HG02884 (cell line): ENCODE measurements around the gene SRCAP.

Source experiments
- ATAC-seq: cut with Tn5 transposase; IDR thresholded peaks from one replicate; pipeline ENCODE4 v1.9.1; 2021; ENCODE audit warnings: mild to moderate bottlenecking, moderate library complexity; ENCODE audit not compliant: unreplicated experiment

Gene SRCAP

DNA sequence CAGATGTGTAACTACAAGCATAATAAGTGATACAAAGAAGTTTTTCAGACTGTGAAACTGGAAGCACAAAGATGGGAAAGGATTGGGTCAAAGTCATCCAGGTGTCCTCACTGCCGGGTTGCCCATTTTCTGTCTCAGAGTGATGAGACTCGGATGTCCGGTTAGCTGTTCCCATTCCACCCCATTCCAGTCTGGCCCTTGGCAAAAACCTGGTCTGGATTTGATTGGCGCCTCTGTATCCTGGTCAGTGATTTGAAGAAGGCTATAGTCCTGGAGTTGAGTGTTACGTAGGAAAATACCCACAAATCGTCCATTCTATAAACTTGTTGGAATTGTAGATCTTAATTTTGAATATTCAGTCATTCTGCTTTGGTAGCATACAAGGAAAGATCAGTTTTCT, 29.4 kb downstream of the SRCAP start:
- ATAC-seq, result no peak

DNA sequence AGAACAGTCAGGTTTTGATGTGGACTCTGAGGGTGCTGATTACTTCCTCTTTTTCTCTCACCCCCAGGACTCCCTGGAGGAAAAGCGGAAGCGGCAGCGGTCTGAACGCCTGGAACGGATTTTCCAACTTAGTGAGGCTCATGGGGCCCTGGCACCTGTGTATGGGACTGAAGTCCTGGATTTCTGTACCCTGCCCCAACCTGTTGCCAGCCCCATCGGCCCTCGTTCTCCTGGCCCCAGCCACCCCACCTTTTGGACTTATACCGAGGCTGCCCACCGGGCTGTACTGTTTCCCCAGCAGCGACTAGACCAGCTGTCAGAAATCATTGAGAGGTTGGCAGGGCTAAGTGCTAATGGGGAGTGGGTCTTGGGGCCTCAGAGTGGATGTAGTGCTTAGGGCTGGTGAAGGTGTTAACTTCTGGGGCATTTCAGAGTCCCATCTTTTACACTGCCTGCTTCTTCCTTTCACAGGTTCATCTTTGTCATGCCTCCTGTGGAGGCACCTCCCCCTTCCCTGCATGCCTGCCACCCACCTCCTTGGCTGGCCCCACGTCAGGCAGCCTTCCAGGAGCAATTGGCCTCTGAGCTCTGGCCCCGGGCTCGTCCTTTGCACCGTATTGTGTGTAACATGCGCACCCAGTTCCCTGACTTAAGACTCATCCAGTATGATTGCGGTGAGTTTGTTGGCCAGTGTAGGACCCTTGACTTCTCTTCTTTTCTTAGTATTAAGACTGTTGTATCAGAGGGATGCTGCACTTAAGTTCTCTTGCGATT, 30.1 kb downstream of the SRCAP start:
- no peak for ATAC-seq

DNA sequence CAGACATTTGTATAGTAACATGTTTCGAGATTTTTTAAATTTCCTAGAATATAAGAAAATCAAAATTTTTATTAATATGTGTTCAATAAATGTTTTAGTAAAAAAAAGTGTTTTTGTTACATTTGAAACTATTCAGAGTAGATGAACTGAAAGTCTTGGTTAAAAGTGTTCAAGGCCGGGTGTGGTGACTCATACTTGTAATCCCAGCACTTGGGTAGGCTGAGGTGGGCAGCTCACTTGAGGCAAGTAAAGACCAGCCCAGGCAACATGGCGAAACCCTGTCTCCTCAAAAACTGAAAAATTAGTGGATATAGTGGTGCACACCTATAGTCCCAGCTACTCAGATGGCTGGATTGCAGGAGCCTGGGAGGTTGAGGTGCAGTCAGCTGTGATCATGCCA, 32.4 kb downstream of the SRCAP start:
- ATAC-seq, result no peak

DNA sequence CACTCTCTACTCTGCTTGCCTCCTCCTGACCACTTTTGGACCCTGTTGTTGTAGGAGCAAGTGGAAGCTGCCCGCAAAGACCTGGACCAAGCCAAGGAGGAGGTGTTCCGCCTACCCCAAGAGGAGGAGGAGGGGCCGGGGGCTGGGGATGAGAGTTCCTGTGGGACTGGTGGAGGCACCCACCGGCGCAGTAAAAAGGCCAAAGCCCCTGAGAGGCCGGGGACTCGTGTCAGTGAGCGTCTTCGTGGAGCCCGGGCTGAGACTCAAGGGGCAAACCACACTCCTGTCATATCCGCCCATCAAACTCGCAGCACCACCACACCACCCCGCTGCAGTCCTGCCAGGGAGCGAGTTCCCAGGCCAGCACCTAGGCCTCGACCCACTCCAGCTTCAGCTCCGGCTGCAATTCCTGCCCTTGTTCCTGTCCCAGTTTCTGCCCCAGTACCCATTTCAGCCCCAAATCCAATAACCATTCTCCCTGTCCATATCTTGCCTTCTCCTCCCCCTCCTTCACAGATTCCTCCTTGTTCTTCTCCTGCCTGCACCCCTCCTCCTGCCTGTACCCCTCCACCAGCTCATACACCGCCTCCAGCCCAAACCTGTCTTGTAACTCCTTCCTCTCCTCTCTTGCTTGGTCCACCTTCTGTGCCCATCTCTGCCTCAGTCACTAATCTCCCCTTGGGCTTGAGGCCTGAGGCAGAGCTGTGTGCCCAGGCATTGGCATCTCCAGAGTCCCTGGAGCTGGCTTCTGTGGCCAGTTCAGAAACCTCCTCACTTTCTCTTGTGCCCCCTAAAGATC, 38.2 kb downstream of the SRCAP start:
- ATAC-seq, result no peak

- no peak for ATAC-seq
These were observed 39.0 kb downstream of the SRCAP start for GRCh38 chr16:30737794-30738648.

GRCh38 chr16:30738984-30739951, 40.3 kb downstream of the SRCAP start:
- ATAC-seq, result no peak

DNA sequence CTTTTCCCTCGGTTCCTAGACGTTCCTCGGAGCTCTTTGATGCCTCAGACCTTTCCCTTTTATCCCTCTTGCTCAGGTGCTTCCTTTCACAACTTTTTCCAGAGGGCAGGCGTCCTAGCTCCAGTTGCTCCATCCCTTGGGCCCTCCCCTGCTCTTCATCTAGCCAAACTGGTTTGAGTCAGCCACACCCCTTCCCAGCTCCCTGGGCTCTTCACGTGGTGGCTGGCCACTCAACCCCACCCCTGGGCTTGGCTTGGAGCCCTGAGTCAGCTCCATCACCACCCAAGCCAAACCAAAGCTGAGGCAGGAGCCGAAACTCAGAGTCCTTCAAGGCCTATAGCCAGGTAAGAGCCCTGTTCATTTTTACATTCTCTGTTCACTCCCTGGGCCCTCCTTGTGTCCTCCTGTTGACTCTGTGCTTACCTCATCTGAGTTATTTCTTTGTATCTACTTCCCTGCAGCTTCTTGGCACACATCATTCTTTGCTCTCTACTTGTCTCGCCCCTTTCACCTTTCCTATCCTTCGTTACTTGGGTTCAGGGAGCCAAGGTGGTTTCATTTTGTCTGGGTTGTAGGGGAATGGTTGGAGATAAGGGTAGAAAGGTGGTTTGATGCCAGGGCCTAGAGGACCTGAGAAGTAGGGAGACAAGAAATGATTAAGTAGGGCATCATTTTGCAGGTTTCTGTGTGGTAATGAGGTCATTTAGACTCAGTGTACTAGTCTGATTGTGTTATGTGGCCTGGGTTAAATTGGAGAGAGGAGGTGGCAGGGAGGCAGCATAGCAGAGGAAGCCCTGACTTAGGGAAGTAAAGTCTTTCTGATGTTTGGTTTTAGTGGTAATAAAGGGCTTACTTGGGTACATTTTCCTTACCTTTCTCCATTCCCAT, 41.6 kb downstream of the SRCAP start:
- ATAC-seq, result no peak

DNA sequence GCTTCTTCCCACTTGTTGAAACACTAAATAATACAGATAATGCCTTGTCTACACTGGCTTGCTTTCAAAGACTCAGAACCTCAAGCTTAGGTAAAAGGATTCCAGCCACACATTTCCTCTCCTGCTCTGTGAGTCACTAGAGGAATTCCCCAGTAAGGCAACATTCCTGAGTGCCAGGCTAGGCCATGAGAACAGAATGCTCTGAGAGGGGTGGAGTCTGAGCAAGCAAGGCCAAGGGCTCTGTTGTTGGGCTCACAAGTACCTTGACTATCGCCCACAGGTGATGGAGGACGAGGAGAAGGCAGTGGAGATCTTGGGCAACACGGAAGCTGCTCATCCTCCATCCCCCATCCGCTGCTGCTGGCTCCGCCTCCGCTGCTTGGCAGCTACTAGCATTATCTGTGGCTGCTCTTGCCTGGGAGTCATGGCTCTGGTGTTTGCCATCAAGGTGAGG, 42.5 kb downstream of the SRCAP start:
- ATAC-seq, result no peak

- no peak for ATAC-seq
These were observed 44.7 kb downstream of the SRCAP start for GRCh38 chr16:30743716-30744115.

DNA sequence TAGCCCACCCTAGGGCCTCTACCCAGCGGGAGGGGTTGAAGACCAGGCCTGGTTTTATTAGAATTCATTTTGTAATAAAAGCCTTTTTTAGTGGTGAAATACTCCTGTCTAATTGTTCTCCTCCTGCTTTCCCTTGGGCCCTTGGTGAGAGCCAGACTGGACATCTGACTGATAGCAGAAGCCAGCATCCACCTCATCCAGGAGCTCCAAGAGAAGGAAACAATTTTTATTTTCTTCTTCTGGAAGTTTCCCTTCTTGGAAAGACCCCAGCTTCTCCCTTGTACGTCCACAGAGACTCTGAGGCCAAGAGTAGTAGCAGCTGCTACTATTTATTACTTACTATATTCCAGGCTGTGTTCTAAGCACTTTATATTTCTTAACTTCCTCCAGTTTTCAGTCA, 45.2 kb downstream of the SRCAP start:
- ATAC-seq, result no peak

- no peak for ATAC-seq
These were observed 46.1 kb downstream of the SRCAP start for GRCh38 chr16:30745082-30745481.

DNA sequence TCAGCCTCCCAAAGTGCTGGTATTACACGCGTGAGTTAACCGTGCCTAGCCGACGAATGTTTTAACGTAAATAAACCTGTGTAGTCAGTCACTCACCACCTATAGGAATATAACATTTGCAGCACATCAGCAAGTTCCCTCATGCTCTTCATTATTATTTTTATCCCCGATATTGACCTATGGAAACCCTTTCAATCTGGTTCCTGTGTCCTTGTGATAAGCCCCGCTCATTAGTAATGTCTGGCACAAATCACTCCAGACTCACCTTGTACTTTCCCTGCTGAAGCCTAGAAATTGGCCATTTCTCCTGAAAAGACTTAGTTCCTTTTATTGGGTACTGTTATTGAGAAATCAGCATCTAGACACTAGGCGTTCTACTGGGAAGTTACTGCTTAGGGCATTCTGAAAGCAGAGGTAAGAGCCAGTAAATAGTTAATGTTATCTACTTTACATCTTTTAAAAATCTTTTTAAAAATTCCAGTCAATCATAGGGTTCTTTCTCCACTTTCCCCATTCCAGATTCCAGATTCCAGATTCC, 47.7 kb downstream of the SRCAP start:
- ATAC-seq, result no peak

DNA sequence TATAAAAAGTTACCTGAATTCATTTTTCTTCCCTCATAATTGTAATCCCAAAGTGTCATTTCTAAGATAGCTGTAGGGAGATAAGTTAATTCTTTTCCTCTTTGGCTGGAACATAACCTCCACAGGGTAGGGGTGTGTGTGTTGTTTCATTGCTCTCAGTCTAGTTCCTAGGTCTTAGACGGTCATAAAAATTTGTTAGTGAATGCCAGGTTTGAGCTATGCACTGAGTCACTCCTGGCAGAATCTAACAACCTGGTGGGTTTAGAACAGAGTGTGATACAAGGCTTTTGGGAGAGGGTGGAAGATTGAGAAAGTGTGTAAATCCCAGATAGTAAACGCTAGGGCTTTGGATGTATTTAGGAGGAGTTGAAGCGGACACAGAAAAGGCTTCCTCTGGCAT, 48.4 kb downstream of the SRCAP start:
- no peak for ATAC-seq

DNA sequence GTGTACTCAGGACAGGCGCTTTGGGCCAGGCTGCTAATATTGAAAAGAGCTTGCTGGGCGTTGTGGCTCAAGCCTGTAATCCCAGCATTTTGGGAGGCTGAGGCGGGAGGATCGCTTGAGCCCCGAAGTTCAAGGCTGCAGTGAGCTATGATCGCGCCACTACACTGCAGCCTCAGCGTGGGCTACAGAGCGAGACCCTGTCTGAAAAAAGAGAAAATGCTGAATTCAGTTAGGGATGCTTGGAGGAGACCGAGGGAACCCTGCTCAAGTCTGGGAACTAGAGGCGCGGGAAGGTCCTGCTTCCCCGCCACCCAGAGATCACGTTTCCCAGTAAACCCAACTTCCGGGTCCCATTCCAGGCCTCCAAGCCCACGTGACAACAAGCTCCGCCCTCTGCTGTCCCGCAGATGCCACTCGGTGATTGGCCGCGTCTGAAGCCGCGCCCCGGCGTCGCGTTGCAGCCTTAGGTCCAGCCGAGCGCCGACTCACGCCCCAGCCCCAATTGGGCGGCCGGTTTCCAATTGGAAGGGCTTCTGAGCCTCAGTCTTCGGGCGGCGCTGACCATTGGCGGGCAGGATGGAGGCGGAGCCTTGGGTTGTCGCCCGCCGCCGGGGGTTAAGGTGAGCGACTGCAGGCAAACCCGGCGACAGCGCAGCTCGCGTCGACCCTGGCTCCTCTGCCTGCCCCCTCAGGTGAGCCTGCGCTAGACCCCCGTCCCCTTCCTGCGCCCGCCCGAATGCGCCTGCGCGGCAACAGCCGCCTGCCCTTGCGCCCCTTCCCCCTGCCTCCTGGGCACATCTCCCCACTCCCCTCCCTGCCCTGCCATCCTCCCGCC, 49.0 kb downstream of the SRCAP start, which contains the start of gene PHKG2:
Gene PHKG2, plus strand, starts transcription at position 627 of the 835 bp plus-strand sequence. CDS start 396 bp downstream, outside the sequence.
- peak; percentile 90 for ATAC-seq

DNA sequence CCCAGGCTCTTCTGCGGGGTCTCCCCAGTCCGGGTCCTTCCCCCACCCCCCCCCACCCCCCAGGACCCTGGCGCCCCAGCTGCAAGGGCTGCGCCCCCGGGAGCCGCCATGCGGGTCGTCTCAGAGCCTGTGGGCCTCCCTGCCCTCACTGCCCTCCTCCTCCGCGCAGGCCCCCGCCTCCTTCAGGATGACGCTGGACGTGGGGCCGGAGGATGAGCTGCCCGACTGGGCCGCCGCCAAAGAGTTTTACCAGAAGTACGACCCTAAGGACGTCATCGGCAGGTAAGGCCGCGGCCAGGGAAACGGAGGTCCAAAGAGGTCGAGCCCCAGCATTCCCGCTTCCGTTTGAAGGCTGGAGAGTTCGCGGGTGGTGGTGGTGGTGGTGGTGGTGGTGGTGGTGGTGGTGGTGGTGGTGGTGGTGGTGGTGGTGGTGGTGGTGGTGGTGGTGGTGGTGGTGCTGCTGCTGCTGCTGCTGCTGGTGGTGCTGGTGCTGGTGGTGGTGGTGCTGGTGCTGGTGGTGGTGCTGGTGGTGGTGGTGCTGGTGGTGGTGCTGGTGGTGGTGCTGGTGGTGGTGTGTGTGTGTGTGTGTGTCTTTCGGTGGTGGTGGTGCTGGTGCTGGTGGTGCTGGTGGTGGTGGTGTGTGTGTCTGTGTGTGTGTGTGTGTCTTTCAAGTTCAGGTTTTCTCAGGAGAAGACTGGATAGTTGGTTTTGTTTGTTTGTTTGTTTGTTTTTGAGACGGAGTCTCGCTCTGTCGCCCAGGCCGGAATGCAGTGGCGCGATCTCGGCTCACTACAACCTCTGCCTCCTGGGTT, 49.9 kb downstream of the SRCAP start:
- ATAC-seq, result peak; percentile 15

DNA sequence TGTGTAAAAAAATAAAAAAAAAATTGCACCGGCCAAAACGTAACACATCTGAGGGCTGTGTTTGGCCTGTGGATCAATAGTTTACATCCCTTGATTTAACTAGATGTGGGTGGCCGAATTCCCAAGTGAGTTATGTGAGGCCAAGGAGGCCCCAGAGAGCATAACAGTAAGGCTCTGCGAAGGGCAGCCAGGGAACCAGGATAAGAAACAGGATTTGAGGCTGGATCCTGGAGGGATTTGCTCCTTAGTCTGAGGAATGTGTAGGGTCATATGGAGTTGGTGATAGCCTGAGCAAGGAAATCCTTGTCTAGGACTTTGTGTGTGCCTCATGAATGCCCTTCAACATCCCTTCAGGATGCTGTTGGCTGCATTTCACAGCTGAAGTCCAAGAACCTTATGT, 51.2 kb downstream of the SRCAP start:
- ATAC-seq, result no peak

DNA sequence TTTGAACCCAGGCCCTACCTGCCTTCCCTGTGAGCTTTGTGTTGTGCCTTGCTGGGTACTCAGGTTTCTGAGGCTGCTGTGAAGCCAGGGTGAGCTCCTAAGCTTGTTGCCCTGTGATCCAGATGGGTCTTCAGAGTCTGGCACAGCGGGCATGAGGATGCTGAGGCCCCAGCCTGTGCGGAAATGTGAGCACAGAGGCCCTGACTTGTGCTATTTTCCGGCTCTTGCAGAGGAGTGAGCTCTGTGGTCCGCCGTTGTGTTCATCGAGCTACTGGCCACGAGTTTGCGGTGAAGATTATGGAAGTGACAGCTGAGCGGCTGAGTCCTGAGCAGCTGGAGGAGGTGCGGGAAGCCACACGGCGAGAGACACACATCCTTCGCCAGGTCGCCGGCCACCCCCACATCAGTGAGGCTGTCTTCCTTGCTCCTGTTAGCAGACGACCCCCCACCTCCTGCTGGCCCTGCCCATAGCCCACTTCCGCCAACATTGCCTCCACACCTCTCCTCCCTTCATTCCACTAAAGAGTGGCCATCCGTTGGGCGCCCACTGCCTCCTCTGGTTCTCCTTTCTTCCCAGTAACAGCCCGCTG, 52.0 kb downstream of the SRCAP start:
- ATAC-seq, result no peak
